HCT116 (cell line): Measurements from ENCODE around the gene AGAP1. TPM values are rescaled to one million over a fixed set of nuclear protein-coding genes. Genes with fewer than 3 reads are reported as not detected.

Experiments
- ATAC-seq: fragments of 200-7000 bp; cut with Tn5 transposase; 2 replicates; pipeline ENCODE4 v1.9.1; 2020; ENCODE audit warnings: mild to moderate bottlenecking, moderate library complexity
- BruUV-seq: library from RNA; stranded (reverse); fragments of 400-500 nt; replicated peaks from 2 replicates; lab custom pipeline; 2021; lab: Mats Ljungman, UMichigan
- CTCF ChIA-PET: fragments of 300-600 bp; sonication (Branson Sonifier 250); formaldehyde crosslinking; loops from one replicate; lab custom pipeline; 2021; ENCODE audit warnings: antibody characterized with exemption; lab: Charles Lee
- POLR2A ChIA-PET: fragments of 300-600, 350-600 bp; sonication (Branson Sonifier 250); formaldehyde crosslinking; loops from one replicate; lab custom pipeline; 2021; ENCODE audit warnings: antibody characterized with exemption; lab: Charles Lee
- RAD21 ChIA-PET, 2 experiments: fragments of 300-600 bp; sonication (Branson Sonifier 250); formaldehyde crosslinking; loops; one replicate each; lab custom pipeline; 2023; ENCODE audit warnings: low total read pairs in 2 of 2; ENCODE audit not compliant: uncharacterized antibody in 2 of 2, unreplicated experiment in 2 of 2, low non-redundant PET in 1 of 2; lab: Charles Lee
- DNase-seq: peaks from one replicate; pipeline ENCODE4 v3.0.0-alpha.2; 2010; ENCODE audit warnings: low read depth, low spot score
- H2AFZ ChIP-seq: fragments of 200-600 bp; shearing (Covaris generic), sonication (generic); 2 replicates; pipeline ENCODE4 v1.6.1; 2017; ENCODE audit warnings: low read depth, mixed run types, mixed read lengths, antibody characterized with exemption, low read length; ENCODE audit not compliant: poor library complexity, severe bottlenecking
- H3K27ac ChIP-seq: 2 replicates; pipeline ENCODE4 v1.5.1; 2012; ENCODE audit warnings: low read depth, low read length
- H3K27me3 ChIP-seq: fragments of 200-600 bp; sonication (generic); 2 replicates; pipeline ENCODE4 v1.6.1; 2016; ENCODE audit warnings: mixed run types, low read length, mixed read lengths; ENCODE audit not compliant: insufficient read depth
- H3K36me3 ChIP-seq, 2 experiments: fragments of 200-500 bp in 1 of 2; fragments of 200-600 bp in 1 of 2; sonication (Bioruptor generic) in 1 of 2; sonication (generic) in 1 of 2; 2 replicates each; pipeline versions ENCODE4 v1.5.1 to v1.6.1; 2014 to 2016; ENCODE audit warnings: low read length in 2 of 2, inconsistent platforms in 1 of 2, mixed read lengths in 1 of 2, mixed run types in 1 of 2; ENCODE audit not compliant: insufficient read depth in 2 of 2, control insufficient read depth in 1 of 2
- H3K4me1 ChIP-seq, 2 experiments: fragments of 200-600 bp in 1 of 2; sonication (generic) in 1 of 2; 2 replicates each; pipeline versions ENCODE4 v1.5.1 to v1.6.1; 2012 to 2017; ENCODE audit warnings: low read length in 2 of 2, inconsistent platforms in 1 of 2, mild to moderate bottlenecking in 1 of 2, mixed read lengths in 1 of 2, mixed run types in 1 of 2, moderate library complexity in 1 of 2; ENCODE audit not compliant: insufficient read depth in 2 of 2, control insufficient read depth in 1 of 2
- H3K4me2 ChIP-seq: fragments of 200-600 bp; sonication (generic); 2 replicates; pipeline ENCODE4 v1.6.1; 2017; ENCODE audit warnings: mixed run types, low read length, mixed read lengths
- H3K4me3 ChIP-seq, 2 experiments: fragments of 200-600 bp in 1 of 2; sonication (generic) in 1 of 2; replicated peaks in 1 of 2; 2 replicates each; pipeline ENCODE4 v1.5.1; 2011 to 2016; ENCODE audit warnings: low read length in 2 of 2, control low read depth in 1 of 2, low read depth in 1 of 2, mild to moderate bottlenecking in 1 of 2, mixed read lengths in 1 of 2, mixed run types in 1 of 2
- H3K79me2 ChIP-seq: fragments of 200-600 bp; sonication (generic); 2 replicates; pipeline ENCODE4 v1.6.1; 2017; ENCODE audit warnings: mild to moderate bottlenecking, mixed run types, low read length, moderate library complexity, mixed read lengths; ENCODE audit not compliant: insufficient read depth
- H3K9ac ChIP-seq: fragments of 200-600 bp; sonication (generic); 2 replicates; pipeline ENCODE4 v1.6.1; 2016; ENCODE audit warnings: low read length, mixed read lengths
- H3K9me2 ChIP-seq: fragments of 200-600 bp; sonication (generic), shearing (Covaris generic); 2 replicates; pipeline ENCODE4 v1.6.1; 2017; ENCODE audit warnings: mixed run types, mild to moderate bottlenecking, moderate library complexity; ENCODE audit not compliant: insufficient read depth
- H3K9me3 ChIP-seq, 2 experiments: fragments of 200-500 bp in 1 of 2; fragments of 200-600 bp in 1 of 2; sonication (Bioruptor generic) in 1 of 2; sonication (generic) in 1 of 2; 2 replicates each; pipeline ENCODE4 v1.6.1; 2014 to 2017; ENCODE audit warnings: low read length in 2 of 2, mixed read lengths in 2 of 2, inconsistent platforms in 1 of 2, low read depth in 1 of 2, mild to moderate bottlenecking in 1 of 2, mixed run types in 1 of 2, moderate library complexity in 1 of 2; ENCODE audit not compliant: control insufficient read depth in 1 of 2, insufficient read depth in 1 of 2
- H4K20me1 ChIP-seq: fragments of 200-600 bp; sonication (generic), shearing (Covaris generic); 2 replicates; pipeline ENCODE4 v1.6.1; 2017; ENCODE audit warnings: mixed run types, mild to moderate bottlenecking, moderate library complexity; ENCODE audit not compliant: insufficient read depth
- ATF3 ChIP-seq: IDR thresholded peaks from 2 replicates; pipeline ENCODE4 v1.6.1; 2012
- CEBPB ChIP-seq: IDR thresholded peaks from 2 replicates; pipeline ENCODE4 v1.6.1; 2012; ENCODE audit warnings: low read depth
- CTCF ChIP-seq, 3 experiments: fragments of 200-600 bp in 1 of 3; sonication (generic) in 1 of 3; IDR thresholded peaks in 2 of 3; conservative IDR thresholded peaks in 1 of 3; 2 replicates each; pipeline ENCODE4 v1.5.1; 2012 to 2017; ENCODE audit warnings: low read depth in 2 of 3, low read length in 2 of 3, antibody characterized with exemption in 1 of 3, borderline replicate concordance in 1 of 3, control low read depth in 1 of 3, mild to moderate bottlenecking in 1 of 3, mixed read lengths in 1 of 3, mixed run types in 1 of 3, moderate library complexity in 1 of 3; ENCODE audit not compliant: insufficient read depth in 1 of 3
- EZH2phosphoT487 ChIP-seq: fragments of 200-600 bp; IDR thresholded peaks from 2 replicates; pipeline ENCODE4 v1.6.1; 2018; ENCODE audit warnings: antibody characterized with exemption, borderline replicate concordance
- FOSL1 ChIP-seq: IDR thresholded peaks from 2 replicates; pipeline ENCODE4 v1.6.1; 2012; ENCODE audit warnings: low read depth
- POLR2AphosphoS5 ChIP-seq: IDR thresholded peaks from 2 replicates; pipeline ENCODE4 v1.6.1; 2011; ENCODE audit warnings: mild to moderate bottlenecking, low read depth, low read length, moderate library complexity
- REST ChIP-seq: IDR thresholded peaks from 2 replicates; pipeline ENCODE4 v1.6.1; 2012; ENCODE audit warnings: low read depth
- SP1 ChIP-seq: IDR thresholded peaks from 2 replicates; pipeline ENCODE4 v1.6.1; 2012; ENCODE audit warnings: low read depth
- SRF ChIP-seq: IDR thresholded peaks from 2 replicates; pipeline ENCODE4 v1.6.1; 2012; ENCODE audit warnings: low read depth
- TCF7L2 ChIP-seq: IDR thresholded peaks from 2 replicates; pipeline ENCODE4 v1.7.0; 2011; ENCODE audit warnings: borderline replicate concordance, inconsistent platforms; ENCODE audit not compliant: insufficient read depth, insufficient read length; ENCODE audit errors: extremely low read depth
- ZBTB33 ChIP-seq: IDR thresholded peaks from 2 replicates; pipeline ENCODE4 v1.6.1; 2011; ENCODE audit warnings: mild to moderate bottlenecking, low read length, moderate library complexity; ENCODE audit not compliant: insufficient replicate concordance; ENCODE audit errors: extremely low read depth
- ZNF274 ChIP-seq: fragments of 200-500 bp; sonication (Bioruptor generic); IDR thresholded peaks from 2 replicates; pipeline ENCODE4 v1.6.1; 2014; ENCODE audit warnings: mild to moderate bottlenecking, low read depth, low read length, inconsistent platforms
- intact Hi-C: fragments of 100-400 bp; cut with micrococcal nuclease; formaldehyde crosslinking; loops from 2 replicates; pipeline ENCODE4 v1.10.0; 2022
- total RNA-seq: library from RNA; stranded (reverse); gene quantifications from one replicate; pipeline ENCODE4 v1.2.1, GENCODE V29; 2021; ENCODE audit not compliant: unreplicated experiment

The AGAP1 gene
- total RNA-seq, 1 experiment from 2014 or later, result 43.8 TPM

- Histone ChIP-seq H3K9me3 (no peaks in the 10 kb centered on the region), H3K79me2 (peaks cover 99% of the 10 kb centered on the region), H3K4me1 (peaks cover 3 to 32% of the 10 kb centered on the region in 2 experiments; a peak in 3 of 4 replicates), H3K27ac (no peak overlapping the region), H3K9ac (no peak overlapping the region), H3K9me2 (no peaks in the 10 kb centered on the region), H2AFZ (no peak overlapping the region), H3K27me3 (no peaks in the 10 kb centered on the region), H3K36me3 (no peaks in the 10 kb centered on the region), H3K4me2 (no peak overlapping the region), H4K20me1 (peaks cover 11% of the 10 kb centered on the region; the same call in 1 of the 2 replicates), H3K4me3 (no peak overlapping the region)
- BruUV-seq, result no TSS peak
- RAD21 ChIA-PET, result no interaction called here
- CTCF ChIA-PET, result no interaction called here
- ATAC-seq (no peak), DNase-seq (no peak)
- POLR2A ChIA-PET, result no interaction called here
- TF ChIP-seq SP1, result no peak
- no peak for TF ChIP-seq FOSL1
- TF ChIP-seq CTCF (IDR thresholded peaks at IDR 0.05 in 2 of 3, conservative IDR thresholded peaks at IDR 0.05 in 1 of 3; ENCODE audit: borderline replicate concordance in 1 of 3, insufficient read depth in 1 of 3, low read depth in 2 of 3, low read length in 2 of 3), result no peak
- TF ChIP-seq POLR2AphosphoS5, result no peak
- TF ChIP-seq SRF, result no peak
- TF ChIP-seq ZNF274, result no peak
- no peak for TF ChIP-seq TCF7L2
- no peak for TF ChIP-seq CEBPB
- TF ChIP-seq REST, result no peak
- TF ChIP-seq ZBTB33, result no peak
- no peak for TF ChIP-seq ATF3
- TF ChIP-seq EZH2phosphoT487, result no peak
- intact Hi-C loops, result no loop called here
Measured at GRCh38 chr2:235556086-235556485, 62.2 kb downstream of the AGAP1 start.
